Effector memory CD8-positive, alpha-beta T cell (primary cell): ENCODE measurements around the gene TMSB4X.
A peak's percentile ranks its signal among the peaks of the same experiment; 100 is the strongest.

ENCODE experiments used
- ATAC-seq: fragments of 150-1000 bp; cut with Tn5 transposase; replicated peaks from 2 replicates; pipeline ENCODE4 v1.10.0; 2021; ENCODE audit warnings: mild to moderate bottlenecking, moderate library complexity
- DNase-seq, 3 experiments: peaks; one replicate each; pipeline ENCODE4 v3.0.0; 2021
- H3K27ac Mint-ChIP-seq, 2 donors: one replicate each; pipeline ENCODE4 v1.8.0; 2022; ENCODE audit warnings: mild to moderate bottlenecking in 2 of 2, mixed read lengths in 2 of 2, moderate library complexity in 2 of 2
- H3K27me3 Mint-ChIP-seq, 2 donors: one replicate each; pipeline ENCODE4 v1.8.0; 2022; ENCODE audit warnings: mixed read lengths in 2 of 2
- H3K36me3 Mint-ChIP-seq: one replicate; pipeline ENCODE4 v1.8.0; 2022; ENCODE audit warnings: mild to moderate bottlenecking, moderate library complexity, mixed read lengths; ENCODE audit not compliant: insufficient read depth
- H3K4me1 Mint-ChIP-seq, 2 donors: one replicate each; pipeline ENCODE4 v1.8.0; 2022; ENCODE audit warnings: low read depth in 2 of 2, mixed read lengths in 2 of 2
- H3K4me3 Mint-ChIP-seq, 2 donors: one replicate each; pipeline ENCODE4 v1.8.0; 2022; ENCODE audit warnings: mild to moderate bottlenecking in 2 of 2, mixed read lengths in 2 of 2, moderate library complexity in 2 of 2
- H3K9me3 Mint-ChIP-seq, 2 donors: one replicate each; pipeline ENCODE4 v1.8.0; 2022; ENCODE audit warnings: mixed read lengths in 2 of 2

The TMSB4X gene

GRCh38 chrX:12986164-12986779 lies 11.4 kb downstream of the TMSB4X start:
- ATAC-seq (no peak), DNase-seq (no peak)
- peaks cover 11% of the 10 kb centered on the region for H3K36me3 Mint-ChIP-seq
- no peaks in the 10 kb centered on the region for H3K9me3 Mint-ChIP-seq
- H3K27me3 Mint-ChIP-seq: no peaks in the 10 kb centered on the region
- H3K4me3 Mint-ChIP-seq: peak overlapping the region; percentile 29 to 66
- peak overlapping the region; percentile 80 to 93 for H3K27ac Mint-ChIP-seq
- peaks cover 32 to 44% of the 10 kb centered on the region in 2 donors for H3K4me1 Mint-ChIP-seq

GRCh38 chrX:12986886-12987285 lies 12.0 kb downstream of the TMSB4X start:
- Mint-ChIP-seq H3K27ac (peak overlapping the region; percentile 80 to 93), H3K4me3 (peak overlapping the region; percentile 29 to 66), H3K9me3 (no peaks in the 10 kb centered on the region), H3K27me3 (no peaks in the 10 kb centered on the region), H3K4me1 (peaks cover 30 to 45% of the 10 kb centered on the region in 2 donors), H3K36me3 (peaks cover 5% of the 10 kb centered on the region)
- ATAC-seq: no peak
- no peak for DNase-seq

- Mint-ChIP-seq H3K36me3 (peaks cover 5% of the 10 kb centered on the region), H3K4me3 (no peak overlapping the region), H3K9me3 (no peaks in the 10 kb centered on the region), H3K4me1 (peaks cover 27 to 44% of the 10 kb centered on the region in 2 donors), H3K27me3 (no peaks in the 10 kb centered on the region), H3K27ac (peak overlapping the region; percentile 80 to 93)
- ATAC-seq: no peak
- DNase-seq: no peak
Measured at GRCh38 chrX:12987340-12987739, 12.4 kb downstream of the TMSB4X start.

- Mint-ChIP-seq H3K4me3 (no peak overlapping the region), H3K27ac (no peak overlapping the region), H3K4me1 (peaks cover 24 to 41% of the 10 kb centered on the region in 2 donors)
Measured at GRCh38 chrX:12987900-12988594, 13.1 kb downstream of the TMSB4X start.

GRCh38 chrX:12988797-12989196 lies 13.9 kb downstream of the TMSB4X start:
- H3K27me3 Mint-ChIP-seq: no peaks in the 10 kb centered on the region
- ATAC-seq (no peak), DNase-seq (no peak)
- H3K4me1 Mint-ChIP-seq: peaks cover 19 to 34% of the 10 kb centered on the region in 2 donors
- peaks cover 5% of the 10 kb centered on the region for H3K36me3 Mint-ChIP-seq
- no peak overlapping the region for H3K27ac Mint-ChIP-seq
- no peaks in the 10 kb centered on the region for H3K9me3 Mint-ChIP-seq
- no peak overlapping the region for H3K4me3 Mint-ChIP-seq

More at GRCh38 chrX:12987900-12988594, 13.1 kb downstream of the TMSB4X start:
- H3K27me3 Mint-ChIP-seq: no peaks in the 10 kb centered on the region
- ATAC-seq (no peak), DNase-seq (no peak)
- peaks cover 5% of the 10 kb centered on the region for H3K36me3 Mint-ChIP-seq
- no peaks in the 10 kb centered on the region for H3K9me3 Mint-ChIP-seq

- Mint-ChIP-seq H3K27ac (no peak overlapping the region), H3K27me3 (no peaks in the 10 kb centered on the region), H3K4me1 (peaks cover 16 to 28% of the 10 kb centered on the region in 2 donors), H3K4me3 (no peak overlapping the region), H3K9me3 (no peaks in the 10 kb centered on the region), H3K36me3 (peaks cover 5% of the 10 kb centered on the region)
- ATAC-seq (no peak), DNase-seq (no peak)
Measured at GRCh38 chrX:12989461-12989860, 14.6 kb downstream of the TMSB4X start.

GRCh38 chrX:12991575-12991974 lies 16.7 kb downstream of the TMSB4X start:
- ATAC-seq (no peak), DNase-seq (no peak)
- no peaks in the 10 kb centered on the region for H3K36me3 Mint-ChIP-seq
- no peaks in the 10 kb centered on the region for H3K27me3 Mint-ChIP-seq
- H3K4me1 Mint-ChIP-seq: peaks cover 6 to 15% of the 10 kb centered on the region in 2 donors
- no peaks in the 10 kb centered on the region for H3K9me3 Mint-ChIP-seq
- H3K4me3 Mint-ChIP-seq: no peak overlapping the region
- H3K27ac Mint-ChIP-seq: no peak overlapping the region

- Mint-ChIP-seq H3K4me1 (peaks cover 2 to 9% of the 10 kb centered on the region in 2 donors), H3K9me3 (no peaks in the 10 kb centered on the region), H3K36me3 (no peaks in the 10 kb centered on the region), H3K27me3 (no peaks in the 10 kb centered on the region), H3K27ac (no peak overlapping the region), H3K4me3 (no peak overlapping the region)
- ATAC-seq: no peak
- no peak for DNase-seq
Measured at GRCh38 chrX:12992544-12993118, 17.7 kb downstream of the TMSB4X start.

- Mint-ChIP-seq H3K4me1 (peaks cover 12 to 20% of the 10 kb centered on the region in 2 donors), H3K36me3 (no peaks in the 10 kb centered on the region), H3K27me3 (no peaks in the 10 kb centered on the region), H3K4me3 (no peak overlapping the region), H3K27ac (no peak overlapping the region), H3K9me3 (no peaks in the 10 kb centered on the region)
- DNase-seq (no peak), ATAC-seq (no peak)
Measured at GRCh38 chrX:12993826-12994225, 18.9 kb downstream of the TMSB4X start.

GRCh38 chrX:12994321-12994720 lies 19.4 kb downstream of the TMSB4X start:
- H3K4me1 Mint-ChIP-seq: peaks cover 12 to 20% of the 10 kb centered on the region in 2 donors
- no peak overlapping the region for H3K4me3 Mint-ChIP-seq
- no peak overlapping the region for H3K27ac Mint-ChIP-seq

GRCh38 chrX:12996934-12997435 lies 22.1 kb downstream of the TMSB4X start:
- ATAC-seq (no peak), DNase-seq (no peak)
- peaks cover 21 to 33% of the 10 kb centered on the region in 2 donors for H3K4me1 Mint-ChIP-seq
- no peaks in the 10 kb centered on the region for H3K27me3 Mint-ChIP-seq
- no peak overlapping the region for H3K4me3 Mint-ChIP-seq
- peak overlapping the region; percentile 60 to 95 for H3K27ac Mint-ChIP-seq
- no peaks in the 10 kb centered on the region for H3K9me3 Mint-ChIP-seq
- H3K36me3 Mint-ChIP-seq: no peaks in the 10 kb centered on the region

More at GRCh38 chrX:12994321-12994720, 19.4 kb downstream of the TMSB4X start:
- DNase-seq (no peak), ATAC-seq (no peak)
- Mint-ChIP-seq H3K9me3 (no peaks in the 10 kb centered on the region), H3K27me3 (no peaks in the 10 kb centered on the region), H3K36me3 (no peaks in the 10 kb centered on the region)

- DNase-seq: no peak
- Mint-ChIP-seq H3K27ac (peak overlapping the region; percentile 92 to 95), H3K27me3 (no peaks in the 10 kb centered on the region), H3K4me3 (peak overlapping the region; percentile 53 to 68), H3K36me3 (no peaks in the 10 kb centered on the region), H3K4me1 (peaks cover 23 to 37% of the 10 kb centered on the region in 2 donors), H3K9me3 (no peaks in the 10 kb centered on the region)
- no peak for ATAC-seq
Measured at GRCh38 chrX:12997906-12998687, 23.2 kb downstream of the TMSB4X start.

- DNase-seq: no peak
- peaks cover 23 to 37% of the 10 kb centered on the region in 2 donors for H3K4me1 Mint-ChIP-seq
Measured at GRCh38 chrX:12999422-12999821, 24.5 kb downstream of the TMSB4X start.

More at GRCh38 chrX:12999422-12999821, 24.5 kb downstream of the TMSB4X start:
- Mint-ChIP-seq H3K27me3 (no peaks in the 10 kb centered on the region), H3K9me3 (no peaks in the 10 kb centered on the region), H3K36me3 (no peaks in the 10 kb centered on the region), H3K27ac (peak overlapping the region; percentile 92 to 95), H3K4me3 (peak overlapping the region; percentile 62 to 73)
- ATAC-seq: peak; percentile 76
